Measurements from ENCODE around the gene HDAC8.
"Not testable (repeated sequence)": the region's sequence is repeated elsewhere in the genome, so short reads cannot be mapped to it uniquely, and the experiment has no call there.

Gene HDAC8

GRCh38 chrX:72572248-72573157 lies at the start of gene HDAC8:
HDAC8 (minus strand) TSS chrX:72572843; CDS start chrX:72572761, 82 bp downstream.
- DNase-seq: peak; percentile 74

GRCh38 chrX:72621625-72622485 lies 49.2 kb upstream of the HDAC8 start:
- DNase-seq: no peak

- no peak for DNase-seq
These were observed 48.5 kb upstream of the HDAC8 start for GRCh38 chrX:72621163-72621562.

GRCh38 chrX:72620550-72621145 lies 48.0 kb upstream of the HDAC8 start:
- DNase-seq: no peak

GRCh38 chrX:72609313-72609712 lies 36.7 kb upstream of the HDAC8 start:
- no peak for DNase-seq

- DNase-seq: no peak
These were observed 32.1 kb upstream of the HDAC8 start for GRCh38 chrX:72604705-72605104.

GRCh38 chrX:72604112-72604511 lies 31.5 kb upstream of the HDAC8 start:
- no peak for DNase-seq

GRCh38 chrX:72591038-72591437 lies 18.4 kb upstream of the HDAC8 start:
- not testable (repeated sequence) for DNase-seq

GRCh38 chrX:72584163-72584562 lies 11.5 kb upstream of the HDAC8 start:
- no peak for DNase-seq

GRCh38 chrX:72576141-72576894 lies 3.7 kb upstream of the HDAC8 start:
- no peak for DNase-seq

GRCh38 chrX:72573158-72573511 lies 492 bp upstream of the HDAC8 start:
- DNase-seq: no peak

GRCh38 chrX:72569786-72570185 lies 2.9 kb downstream of the HDAC8 start:
- DNase-seq: no peak

- no peak for DNase-seq
These were observed 4.1 kb downstream of the HDAC8 start for GRCh38 chrX:72568406-72569092.

- DNase-seq: no peak
These were observed 6.2 kb downstream of the HDAC8 start for GRCh38 chrX:72566448-72566847.

- DNase-seq: not testable (repeated sequence)
These were observed 13.0 kb downstream of the HDAC8 start for GRCh38 chrX:72559655-72560054.

- DNase-seq: no peak
These were observed 18.0 kb downstream of the HDAC8 start for GRCh38 chrX:72554448-72555140.

- not testable (repeated sequence) for DNase-seq
These were observed 20.2 kb downstream of the HDAC8 start for GRCh38 chrX:72552443-72552842.

GRCh38 chrX:72545990-72546389 lies 26.7 kb downstream of the HDAC8 start:
- DNase-seq: no peak

- no peak for DNase-seq
These were observed 32.3 kb downstream of the HDAC8 start for GRCh38 chrX:72540318-72540717.

GRCh38 chrX:72539822-72540221 lies 32.8 kb downstream of the HDAC8 start:
- DNase-seq: no peak

GRCh38 chrX:72536542-72536941 lies 36.1 kb downstream of the HDAC8 start:
- no peak for DNase-seq
